Mononuclear cell (primary cell): ENCODE results near the gene PTPRN2. TPM values are rescaled to one million over a fixed set of nuclear protein-coding genes. Genes with fewer than 3 reads are reported as not detected.

Source experiments
- H3K27me3 ChIP-seq: 2 replicates; pipeline ENCODE4 v1.6.0; 2011; ENCODE audit warnings: low read length, control low read depth; ENCODE audit not compliant: insufficient read depth
- H3K4me1 ChIP-seq: 2 replicates; pipeline ENCODE4 v1.5.1; 2011; ENCODE audit warnings: mild to moderate bottlenecking, low read length, control low read depth; ENCODE audit not compliant: insufficient read depth
- H3K4me3 ChIP-seq: 2 replicates; pipeline ENCODE4 v1.5.1; 2011; ENCODE audit warnings: mild to moderate bottlenecking, low read length, moderate library complexity
- H3K9me3 ChIP-seq: 2 replicates; pipeline ENCODE4 v1.5.1; 2011; ENCODE audit warnings: low read depth, mild to moderate bottlenecking, control low read depth, low read length
- total RNA-seq: library from RNA; depleted of rRNA; stranded (reverse); fragments of >200 nt; gene quantifications from one replicate; pipeline ENCODE4 v1.2.3, GENCODE V29; 2012

PTPRN2 gene
- total RNA-seq, 1 donor = 0.31 TPM

- Histone ChIP-seq H3K4me3 (no peak overlapping the region), H3K27me3 (no peaks in the 10 kb centered on the region), H3K4me1 (peaks cover 7% of the 10 kb centered on the region), H3K9me3 (no peaks in the 10 kb centered on the region)
Observed at GRCh38 chr7:157840914-157841772, 746.5 kb downstream of the PTPRN2 start.

GRCh38 chr7:157840174-157840913 lies 747.3 kb downstream of the PTPRN2 start:
- H3K27me3 ChIP-seq = no peaks in the 10 kb centered on the region
- no peaks in the 10 kb centered on the region for H3K9me3 ChIP-seq
- no peaks in the 10 kb centered on the region for H3K4me1 ChIP-seq
- H3K4me3 ChIP-seq = no peak overlapping the region

- Histone ChIP-seq H3K4me1 (no peaks in the 10 kb centered on the region), H3K9me3 (no peaks in the 10 kb centered on the region), H3K27me3 (no peaks in the 10 kb centered on the region), H3K4me3 (no peak overlapping the region)
Observed at GRCh38 chr7:157839672-157840167, 747.9 kb downstream of the PTPRN2 start.

GRCh38 chr7:157839226-157839625 lies 748.4 kb downstream of the PTPRN2 start:
- H3K27me3 ChIP-seq = no peaks in the 10 kb centered on the region
- no peaks in the 10 kb centered on the region for H3K4me1 ChIP-seq
- no peak overlapping the region for H3K4me3 ChIP-seq
- no peaks in the 10 kb centered on the region for H3K9me3 ChIP-seq

GRCh38 chr7:157837561-157837960 lies 750.1 kb downstream of the PTPRN2 start:
- no peak overlapping the region for H3K4me3 ChIP-seq
- H3K4me1 ChIP-seq = no peaks in the 10 kb centered on the region
- no peaks in the 10 kb centered on the region for H3K9me3 ChIP-seq
- H3K27me3 ChIP-seq = no peaks in the 10 kb centered on the region

GRCh38 chr7:157837047-157837446 lies 750.6 kb downstream of the PTPRN2 start:
- Histone ChIP-seq H3K4me3 (no peak overlapping the region), H3K9me3 (no peaks in the 10 kb centered on the region), H3K27me3 (no peaks in the 10 kb centered on the region), H3K4me1 (no peaks in the 10 kb centered on the region)

GRCh38 chr7:157834501-157835163 lies 753.0 kb downstream of the PTPRN2 start:
- Histone ChIP-seq H3K9me3 (no peaks in the 10 kb centered on the region), H3K4me1 (no peaks in the 10 kb centered on the region), H3K27me3 (no peaks in the 10 kb centered on the region), H3K4me3 (no peak overlapping the region)

GRCh38 chr7:157832866-157833607 lies 754.6 kb downstream of the PTPRN2 start:
- Histone ChIP-seq H3K9me3 (no peaks in the 10 kb centered on the region), H3K4me3 (no peak overlapping the region), H3K4me1 (no peaks in the 10 kb centered on the region), H3K27me3 (no peaks in the 10 kb centered on the region)

- H3K4me1 ChIP-seq = no peaks in the 10 kb centered on the region
- no peak overlapping the region for H3K4me3 ChIP-seq
- H3K27me3 ChIP-seq = no peaks in the 10 kb centered on the region
- no peaks in the 10 kb centered on the region for H3K9me3 ChIP-seq
Observed at GRCh38 chr7:157832421-157832820, 755.2 kb downstream of the PTPRN2 start.

GRCh38 chr7:157832006-157832405 lies 755.6 kb downstream of the PTPRN2 start:
- no peaks in the 10 kb centered on the region for H3K27me3 ChIP-seq

GRCh38 chr7:157831143-157831905 lies 756.3 kb downstream of the PTPRN2 start:
- H3K4me1 ChIP-seq = no peaks in the 10 kb centered on the region
- no peaks in the 10 kb centered on the region for H3K9me3 ChIP-seq
- H3K4me3 ChIP-seq = no peak overlapping the region
- no peaks in the 10 kb centered on the region for H3K27me3 ChIP-seq

More at GRCh38 chr7:157832006-157832405, 755.6 kb downstream of the PTPRN2 start:
- no peaks in the 10 kb centered on the region for H3K9me3 ChIP-seq
- no peaks in the 10 kb centered on the region for H3K4me1 ChIP-seq
- no peak overlapping the region for H3K4me3 ChIP-seq

GRCh38 chr7:157830331-157830730 lies 757.3 kb downstream of the PTPRN2 start:
- H3K4me1 ChIP-seq = no peaks in the 10 kb centered on the region
- no peak overlapping the region for H3K4me3 ChIP-seq
- H3K27me3 ChIP-seq = no peaks in the 10 kb centered on the region
- no peaks in the 10 kb centered on the region for H3K9me3 ChIP-seq

GRCh38 chr7:157829491-157829890 lies 758.1 kb downstream of the PTPRN2 start:
- Histone ChIP-seq H3K9me3 (no peaks in the 10 kb centered on the region), H3K4me1 (no peaks in the 10 kb centered on the region), H3K4me3 (no peak overlapping the region), H3K27me3 (no peaks in the 10 kb centered on the region)

GRCh38 chr7:157828881-157829280 lies 758.7 kb downstream of the PTPRN2 start:
- Histone ChIP-seq H3K9me3 (no peaks in the 10 kb centered on the region), H3K4me1 (no peaks in the 10 kb centered on the region), H3K27me3 (no peaks in the 10 kb centered on the region), H3K4me3 (no peak overlapping the region)
